H9 (cell line): ENCODE results near the gene TUFT1. TPM values are rescaled to one million over a fixed set of nuclear protein-coding genes. Genes with fewer than 3 reads are reported as not detected.

Experiments
- DNase-seq: peaks from one replicate; pipeline ENCODE4 v3.0.0-alpha.2; 2017
- H2AFZ ChIP-seq: one replicate; pipeline ENCODE4 v1.6.1; 2013; ENCODE audit warnings: mild to moderate bottlenecking, low read length, control low read depth, moderate library complexity
- H2AK5ac ChIP-seq: 2 replicates; pipeline ENCODE4 v1.6.1; 2013; ENCODE audit warnings: low read length, control low read depth, mixed read lengths; ENCODE audit not compliant: insufficient read length
- H2BK120ac ChIP-seq: one replicate; pipeline ENCODE4 v1.6.1; 2013; ENCODE audit warnings: low read depth, mild to moderate bottlenecking, low read length, control low read depth, inconsistent platforms; ENCODE audit not compliant: poor library complexity, severe bottlenecking
- H2BK12ac ChIP-seq: 2 replicates; pipeline ENCODE4 v1.6.1; 2013; ENCODE audit warnings: low read length, control low read depth, mixed read lengths, low read depth; ENCODE audit not compliant: insufficient read length
- H2BK15ac ChIP-seq: 2 replicates; pipeline ENCODE4 v1.6.1; 2013; ENCODE audit warnings: low read depth, low read length, control low read depth
- H2BK20ac ChIP-seq: one replicate; pipeline ENCODE4 v1.6.1; 2013; ENCODE audit warnings: low read depth, mild to moderate bottlenecking, low read length, control low read depth, inconsistent platforms; ENCODE audit not compliant: poor library complexity, severe bottlenecking
- H2BK5ac ChIP-seq: 2 replicates; pipeline ENCODE4 v1.6.1; 2013; ENCODE audit warnings: low read length, control low read depth, mixed read lengths; ENCODE audit not compliant: insufficient read length
- H3K14ac ChIP-seq: 2 replicates; pipeline ENCODE4 v1.6.1; 2013; ENCODE audit warnings: low read length, control low read depth; ENCODE audit not compliant: insufficient read depth
- H3K18ac ChIP-seq: 2 replicates; pipeline ENCODE4 v1.6.1; 2013; ENCODE audit warnings: low read depth, mild to moderate bottlenecking, mixed read lengths, low read length, control low read depth; ENCODE audit not compliant: insufficient read length
- H3K23ac ChIP-seq: 2 replicates; pipeline ENCODE4 v1.6.1; 2013; ENCODE audit warnings: low read length, control low read depth, mixed read lengths, low read depth; ENCODE audit not compliant: insufficient read length
- H3K23me2 ChIP-seq: 2 replicates; pipeline ENCODE4 v1.6.1; 2013; ENCODE audit warnings: low read depth, mild to moderate bottlenecking, mixed read lengths, low read length, control low read depth; ENCODE audit not compliant: insufficient read length, poor library complexity, severe bottlenecking
- H3K27ac ChIP-seq: 2 replicates; pipeline ENCODE4 v1.5.1; 2013; ENCODE audit warnings: low read length, control low read depth, mixed read lengths, low read depth; ENCODE audit not compliant: insufficient read length
- H3K27me3 ChIP-seq: 2 replicates; pipeline ENCODE4 v1.6.1; 2013; ENCODE audit warnings: low read length, control low read depth, inconsistent platforms; ENCODE audit not compliant: insufficient read depth
- H3K4ac ChIP-seq: 2 replicates; pipeline ENCODE4 v1.6.1; 2013; ENCODE audit warnings: low read depth, mild to moderate bottlenecking, control low read depth, inconsistent platforms, low read length, moderate library complexity
- H3K4me1 ChIP-seq: 2 replicates; pipeline ENCODE4 v1.6.1; 2013; ENCODE audit warnings: low read length, control low read depth, inconsistent platforms; ENCODE audit not compliant: insufficient read depth
- H3K4me2 ChIP-seq: 2 replicates; pipeline ENCODE4 v1.6.1; 2013; ENCODE audit warnings: low read length, control low read depth, mixed read lengths; ENCODE audit not compliant: insufficient read length, insufficient read depth
- H3K56ac ChIP-seq: 2 replicates; pipeline ENCODE4 v1.6.1; 2013; ENCODE audit warnings: low read depth, mild to moderate bottlenecking, mixed read lengths, low read length, control low read depth; ENCODE audit not compliant: insufficient read length
- H3K79me1 ChIP-seq: 2 replicates; pipeline ENCODE4 v1.6.1; 2013; ENCODE audit warnings: low read depth, mild to moderate bottlenecking, moderate library complexity, low read length, control low read depth, inconsistent platforms; ENCODE audit not compliant: insufficient read depth, poor library complexity, severe bottlenecking
- H3K79me2 ChIP-seq: 2 replicates; pipeline ENCODE4 v1.6.1; 2013; ENCODE audit warnings: low read length, control low read depth, inconsistent platforms; ENCODE audit not compliant: insufficient read depth
- H3K9ac ChIP-seq: 2 replicates; pipeline ENCODE4 v1.6.1; 2013; ENCODE audit warnings: low read length, control low read depth, mixed read lengths; ENCODE audit not compliant: insufficient read length; ENCODE audit errors: extremely low read depth
- H3K9me3 ChIP-seq: one replicate; pipeline ENCODE4 v1.6.1; 2013; ENCODE audit warnings: low read depth, low read length, inconsistent platforms; ENCODE audit not compliant: control insufficient read depth
- H3T11ph ChIP-seq: one replicate; pipeline ENCODE4 v1.6.1; 2013; ENCODE audit warnings: mild to moderate bottlenecking, low read length, control low read depth, inconsistent platforms
- H4K20me1 ChIP-seq: one replicate; pipeline ENCODE4 v1.6.1; 2013; ENCODE audit not compliant: control insufficient read depth, insufficient read length, insufficient read depth
- H4K5ac ChIP-seq: 2 replicates; pipeline ENCODE4 v1.6.1; 2013; ENCODE audit warnings: low read depth, mild to moderate bottlenecking, mixed read lengths, low read length, control low read depth; ENCODE audit not compliant: insufficient read length
- H4K8ac ChIP-seq: replicated peaks from 2 replicates; pipeline ENCODE4 v1.6.1; 2013; ENCODE audit warnings: low read length, control low read depth, mixed read lengths, low read depth; ENCODE audit not compliant: insufficient read length
- H4K91ac ChIP-seq: 2 replicates; pipeline ENCODE4 v1.6.1; 2013; ENCODE audit warnings: low read depth, mild to moderate bottlenecking, moderate library complexity, mixed read lengths, low read length, control low read depth; ENCODE audit not compliant: insufficient read length
- H3K27ac Mint-ChIP-seq, 3 experiments: 2 replicates in 2 of 3; 3 replicates in 1 of 3; pipeline ENCODE4 v1.8.0; 2020 to 2021; ENCODE audit warnings: mixed read lengths in 3 of 3, mild to moderate bottlenecking in 1 of 3, moderate library complexity in 1 of 3
- H3K27me3 Mint-ChIP-seq: 2 replicates; pipeline ENCODE4 v1.8.0; 2021; ENCODE audit warnings: low read depth, mild to moderate bottlenecking, moderate library complexity, mixed read lengths
- H3K36me3 Mint-ChIP-seq, 3 experiments: 2 replicates in 2 of 3; 3 replicates in 1 of 3; pipeline ENCODE4 v1.8.0; 2020 to 2021; ENCODE audit warnings: low read depth in 3 of 3, mixed read lengths in 3 of 3; ENCODE audit not compliant: insufficient read depth in 1 of 3
- H3K4me1 Mint-ChIP-seq, 2 experiments: 2 replicates each; pipeline ENCODE4 v1.8.0; 2020; ENCODE audit warnings: mixed read lengths in 2 of 2
- H3K4me3 Mint-ChIP-seq, 2 experiments: 2 replicates in 1 of 2; 3 replicates in 1 of 2; pipeline ENCODE4 v1.8.0; 2020 to 2021; ENCODE audit warnings: mild to moderate bottlenecking in 2 of 2, mixed read lengths in 2 of 2, moderate library complexity in 1 of 2
- H3K9me3 Mint-ChIP-seq, 2 experiments: 2 replicates in 1 of 2; 3 replicates in 1 of 2; pipeline ENCODE4 v1.8.0; 2020; ENCODE audit warnings: mild to moderate bottlenecking in 2 of 2, mixed read lengths in 2 of 2, moderate library complexity in 1 of 2
- WGBS: extraction: QIAGEN DNeasy Blood & Tissue Kit; methylation state at CpG from one replicate; pipeline ENCODE4 v1.1.7; 2013; ENCODE audit warnings: missing lambda C conversion rate, low lambda C conversion rate, mixed read lengths; ENCODE audit not compliant: insufficient read length; ENCODE audit errors: extremely low coverage; 5-methylcytosine and 5-hydroxymethylcytosine counted together
- total RNA-seq: library from RNA; stranded (reverse); gene quantifications from 2 replicates; pipeline ENCODE4 v1.2.1, GENCODE V29; 2021
- TF ChIP-seq, protein P1 (sequence below): fragments of 200-600 bp; sonication (generic); conservative IDR thresholded peaks from 3 replicates; pipeline ENCODE4 v1.8.0; 2021; ENCODE audit warnings: antibody characterized with exemption, mild to moderate bottlenecking

TUFT1 gene
- total RNA-seq, 1 experiment from 2014 or later, result 6.2 TPM

DNA sequence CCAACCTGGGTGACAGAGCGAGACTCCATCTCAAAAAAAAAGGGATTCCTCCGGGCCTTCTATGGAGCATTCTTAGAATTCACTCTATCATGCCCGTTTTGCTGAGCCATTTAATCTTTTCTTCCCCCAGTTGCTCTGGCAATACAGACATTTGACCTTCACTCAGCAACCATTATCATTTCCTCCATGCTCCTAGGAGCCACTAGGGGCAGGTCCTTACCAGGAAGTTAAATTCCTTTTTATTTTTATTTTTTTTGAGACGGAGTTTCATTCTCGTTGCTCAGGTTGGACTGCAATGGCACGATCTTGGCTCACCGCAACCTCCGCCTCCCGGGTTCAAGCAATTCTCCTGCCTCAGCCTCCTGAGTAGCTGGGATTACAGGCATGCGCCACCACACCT lies 38.6 kb upstream of the TUFT1 start:
- Histone ChIP-seq H4K5ac (no peak overlapping the region), H3K4ac (no peak overlapping the region), H3T11ph (no peak overlapping the region), H4K20me1 (no peaks in the 10 kb centered on the region), H3K9me3 (no peaks in the 10 kb centered on the region), H3K4me1 (no peaks in the 10 kb centered on the region), H3K79me1 (no peaks in the 10 kb centered on the region), H3K79me2 (no peaks in the 10 kb centered on the region), H2BK15ac (no peak overlapping the region), H3K56ac (no peak overlapping the region), H3K27ac (no peak overlapping the region), H2BK12ac (no peak overlapping the region), H4K8ac (no peak overlapping the region), H3K14ac (no peak overlapping the region), H2AFZ (no peak overlapping the region), H3K18ac (no peak overlapping the region), H2BK120ac (no peak overlapping the region), H2BK5ac (no peak overlapping the region), H2BK20ac (no peak overlapping the region), H3K27me3 (no peaks in the 10 kb centered on the region), H3K9ac (no peak overlapping the region), H3K23ac (no peak overlapping the region), H4K91ac (no peak overlapping the region), H2AK5ac (no peak overlapping the region), H3K4me2 (no peak overlapping the region), H3K23me2 (no peaks in the 10 kb centered on the region)
- TF ChIP-seq, protein P1, sequence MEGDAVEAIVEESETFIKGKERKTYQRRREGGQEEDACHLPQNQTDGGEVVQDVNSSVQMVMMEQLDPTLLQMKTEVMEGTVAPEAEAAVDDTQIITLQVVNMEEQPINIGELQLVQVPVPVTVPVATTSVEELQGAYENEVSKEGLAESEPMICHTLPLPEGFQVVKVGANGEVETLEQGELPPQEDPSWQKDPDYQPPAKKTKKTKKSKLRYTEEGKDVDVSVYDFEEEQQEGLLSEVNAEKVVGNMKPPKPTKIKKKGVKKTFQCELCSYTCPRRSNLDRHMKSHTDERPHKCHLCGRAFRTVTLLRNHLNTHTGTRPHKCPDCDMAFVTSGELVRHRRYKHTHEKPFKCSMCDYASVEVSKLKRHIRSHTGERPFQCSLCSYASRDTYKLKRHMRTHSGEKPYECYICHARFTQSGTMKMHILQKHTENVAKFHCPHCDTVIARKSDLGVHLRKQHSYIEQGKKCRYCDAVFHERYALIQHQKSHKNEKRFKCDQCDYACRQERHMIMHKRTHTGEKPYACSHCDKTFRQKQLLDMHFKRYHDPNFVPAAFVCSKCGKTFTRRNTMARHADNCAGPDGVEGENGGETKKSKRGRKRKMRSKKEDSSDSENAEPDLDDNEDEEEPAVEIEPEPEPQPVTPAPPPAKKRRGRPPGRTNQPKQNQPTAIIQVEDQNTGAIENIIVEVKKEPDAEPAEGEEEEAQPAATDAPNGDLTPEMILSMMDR, result peak; percentile 51; the same call in 2 of the 3 replicates
- Mint-ChIP-seq H3K36me3 (no peaks in the 10 kb centered on the region), H3K27me3 (peaks cover 3% of the 10 kb centered on the region), H3K9me3 (no peaks in the 10 kb centered on the region), H3K27ac (no peak overlapping the region; a peak in 1 of 7 replicates), H3K4me3 (no peak overlapping the region), H3K4me1 (peaks cover 0 to 5% of the 10 kb centered on the region in 2 experiments; a peak in 1 of 4 replicates)
- WGBS, result no CpG with 5 or more reads among the region's 10 CpGs
- no peak for DNase-seq
